GOT3 (cell line): Measurements from ENCODE around the gene TNFRSF19.

Source experiments
- DNase-seq: peaks from one replicate; lab custom pipeline; 2025; ENCODE audit warnings: mixed read lengths; lab: John Stamatoyannopoulos, UW

The TNFRSF19 gene

DNA sequence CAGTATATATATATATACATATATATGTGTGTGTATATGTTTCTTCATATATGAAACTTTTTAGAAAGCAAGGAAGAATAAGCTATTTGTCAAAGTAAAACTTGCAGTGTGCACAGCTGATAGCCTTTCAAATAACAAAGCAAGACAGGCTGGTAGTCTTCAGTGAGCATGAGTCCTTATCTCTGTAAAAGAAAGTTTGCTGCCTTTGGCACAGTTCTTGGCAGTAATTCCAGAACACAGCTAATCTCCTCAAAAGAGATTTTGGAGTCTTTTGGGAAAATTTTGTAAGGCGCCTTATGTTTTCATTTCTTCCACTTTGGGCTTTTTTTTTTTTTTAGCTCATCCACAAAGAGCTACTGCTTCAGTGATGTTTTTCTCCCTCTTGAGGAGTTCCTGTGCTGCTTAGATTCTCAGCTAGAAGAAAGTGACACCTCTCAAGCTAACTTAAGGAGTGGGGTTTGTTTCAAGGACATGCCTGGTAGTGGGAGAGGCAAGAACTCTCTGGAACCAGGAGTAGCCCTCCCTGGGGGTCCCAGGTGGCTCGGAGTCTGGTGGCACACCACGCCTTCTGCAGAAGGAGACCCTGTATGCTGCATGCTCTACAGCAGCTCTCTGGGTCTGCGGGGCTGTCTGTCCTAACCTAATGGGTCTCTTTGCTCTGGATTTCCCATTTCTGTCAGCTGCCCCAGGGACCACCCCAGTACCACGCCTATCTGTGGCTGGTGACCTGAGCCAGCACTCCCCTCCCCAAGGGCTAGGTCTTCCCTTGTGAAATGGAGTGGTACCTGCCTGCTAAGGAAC, 58.8 kb downstream of the TNFRSF19 start:
- DNase-seq, result no peak

GRCh38 chr13:23629566-23630272, 59.5 kb downstream of the TNFRSF19 start:
- no peak for DNase-seq

GRCh38 chr13:23630349-23631093, 60.3 kb downstream of the TNFRSF19 start:
- no peak for DNase-seq

GRCh38 chr13:23631311-23632047, 61.3 kb downstream of the TNFRSF19 start:
- DNase-seq, result no peak

- DNase-seq, result no peak
These were observed 61.9 kb downstream of the TNFRSF19 start for GRCh38 chr13:23632048-23632582.

- no peak for DNase-seq
These were observed 62.5 kb downstream of the TNFRSF19 start for GRCh38 chr13:23632741-23633140.

DNA sequence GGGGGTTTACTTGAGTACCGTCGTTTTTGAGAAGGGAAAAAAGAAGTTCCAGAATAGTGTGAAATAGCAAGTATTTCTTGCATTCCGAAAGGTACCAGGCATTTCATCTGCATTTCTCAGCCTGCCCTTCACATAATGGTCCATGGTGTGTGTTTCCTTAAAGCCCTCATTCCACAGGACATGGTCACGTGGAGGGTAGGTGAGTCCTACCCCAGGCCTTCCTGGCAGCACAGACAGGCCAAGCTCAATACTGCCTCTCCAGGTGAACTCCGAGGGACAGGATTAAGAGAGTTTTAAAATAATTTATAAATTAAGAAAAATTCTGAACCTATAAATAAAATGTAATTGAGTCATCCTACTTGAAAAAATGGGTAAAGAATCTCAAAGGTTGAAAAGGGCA, 64.7 kb downstream of the TNFRSF19 start:
- no peak for DNase-seq

- no peak for DNase-seq
These were observed 66.1 kb downstream of the TNFRSF19 start for GRCh38 chr13:23636360-23636759.

GRCh38 chr13:23637829-23638228, 67.6 kb downstream of the TNFRSF19 start:
- no peak for DNase-seq

DNA sequence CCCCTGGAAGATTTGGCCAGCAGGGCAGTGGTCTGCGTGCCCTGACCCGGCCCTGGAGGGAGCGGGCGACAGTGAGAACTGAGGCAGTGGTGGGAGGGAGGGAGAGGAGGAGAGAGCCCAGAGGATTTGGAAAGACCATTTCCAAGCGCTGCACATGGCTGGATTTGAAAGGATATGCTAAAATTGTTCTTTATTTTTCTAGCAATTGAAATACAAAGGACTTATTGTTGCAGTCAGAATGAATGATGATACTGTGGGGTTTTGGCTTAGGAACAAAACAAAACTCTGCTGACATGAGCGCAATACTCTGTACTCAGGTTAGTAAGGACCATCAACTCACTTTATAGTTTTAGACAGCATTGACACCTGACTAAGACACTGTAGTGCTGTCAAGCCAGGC, 69.5 kb downstream of the TNFRSF19 start:
- DNase-seq, result no peak

- no peak for DNase-seq
These were observed 71.9 kb downstream of the TNFRSF19 start for GRCh38 chr13:23642110-23642509.

DNA sequence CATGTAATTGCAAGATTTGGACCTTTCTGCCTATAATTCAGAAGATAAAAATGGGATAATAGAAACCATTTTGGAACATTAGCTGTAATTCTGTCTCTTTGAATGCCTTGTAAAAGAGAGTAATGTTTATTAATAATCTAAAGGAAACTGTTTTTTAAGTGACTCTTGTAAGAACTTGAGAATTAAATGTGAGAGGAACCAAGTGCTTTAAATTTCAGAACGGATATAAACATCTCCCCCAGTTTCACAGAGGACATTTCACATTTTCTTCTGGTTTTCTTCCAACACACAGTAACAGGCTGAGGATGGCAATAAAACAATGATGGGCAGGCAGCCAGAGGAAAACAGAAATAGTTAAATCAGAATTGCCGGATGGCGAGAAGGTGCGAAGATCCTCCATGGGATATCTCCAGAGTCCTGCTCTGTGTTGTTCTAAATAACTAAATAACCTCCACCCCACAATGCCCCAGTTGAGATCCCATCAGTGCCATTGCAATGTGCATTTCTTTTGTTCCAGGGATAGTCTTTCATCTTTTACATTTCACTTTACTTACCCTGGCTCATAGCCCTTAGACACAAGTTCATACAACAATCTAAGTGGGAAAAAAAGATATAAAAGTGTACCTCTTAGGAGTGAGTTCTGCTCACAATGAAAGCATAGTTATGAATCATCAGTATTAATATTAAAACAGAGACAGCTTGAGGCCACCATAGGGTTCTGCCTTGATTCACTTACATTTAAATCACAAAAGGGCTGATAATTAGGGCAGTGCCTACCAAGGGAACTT, 73.3 kb downstream of the TNFRSF19 start:
- DNase-seq, result no peak

DNA sequence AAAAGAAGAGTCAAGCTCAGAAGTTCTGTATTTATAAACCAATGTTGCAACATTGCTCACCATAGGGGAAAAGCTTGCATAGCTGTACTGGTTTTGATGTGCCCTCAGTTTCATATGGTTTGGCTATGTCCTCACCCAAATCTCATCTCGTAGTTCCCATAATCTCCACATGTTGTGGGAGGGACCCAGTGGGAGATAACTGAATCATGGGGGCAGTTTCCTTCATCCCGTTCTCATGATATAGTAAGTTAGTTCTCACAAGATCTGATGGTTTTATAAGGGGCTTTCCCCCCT, 73.9 kb downstream of the TNFRSF19 start:
- DNase-seq, result no peak

GRCh38 chr13:23644527-23645138, 74.4 kb downstream of the TNFRSF19 start:
- DNase-seq, result no peak

DNA sequence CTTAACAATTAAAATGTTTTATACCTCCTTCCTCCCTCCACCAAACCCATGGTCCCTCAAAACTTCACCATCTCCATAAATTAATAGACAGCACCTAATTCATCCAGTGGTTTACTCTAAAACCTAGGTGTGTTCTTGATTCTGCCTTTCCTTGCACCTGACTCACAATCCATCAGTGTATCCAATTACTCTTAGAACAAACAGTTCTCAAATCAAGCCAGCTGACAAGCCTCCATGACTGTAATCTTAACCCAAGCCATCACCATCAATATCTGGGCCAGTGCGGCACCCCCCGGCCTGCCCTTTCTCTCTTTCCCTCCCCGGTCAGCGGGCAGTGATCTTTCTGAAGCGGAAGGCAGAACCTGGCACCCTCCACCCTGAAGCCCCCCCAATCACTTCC, 75.6 kb downstream of the TNFRSF19 start:
- DNase-seq, result no peak

DNA sequence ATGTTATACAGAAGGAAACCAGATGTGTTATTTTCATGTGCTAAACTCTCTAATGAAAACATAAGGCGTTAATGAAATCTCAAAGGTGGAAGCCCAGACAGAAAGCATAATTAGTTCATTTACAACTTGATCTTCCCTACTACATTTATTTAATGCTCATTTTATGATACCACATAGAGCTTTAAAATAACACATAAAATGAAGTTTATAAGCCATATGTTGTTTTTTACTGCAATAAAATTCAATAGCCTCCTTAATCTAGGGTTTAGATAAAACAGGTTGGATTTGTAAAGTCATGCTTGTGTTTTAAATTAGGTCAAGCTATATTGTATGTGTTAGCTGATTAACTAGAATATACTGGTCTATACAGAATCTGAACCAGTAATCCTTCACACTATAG, 81.2 kb downstream of the TNFRSF19 start:
- no peak for DNase-seq

GRCh38 chr13:23651887-23652286, 81.7 kb downstream of the TNFRSF19 start:
- no peak for DNase-seq

DNA sequence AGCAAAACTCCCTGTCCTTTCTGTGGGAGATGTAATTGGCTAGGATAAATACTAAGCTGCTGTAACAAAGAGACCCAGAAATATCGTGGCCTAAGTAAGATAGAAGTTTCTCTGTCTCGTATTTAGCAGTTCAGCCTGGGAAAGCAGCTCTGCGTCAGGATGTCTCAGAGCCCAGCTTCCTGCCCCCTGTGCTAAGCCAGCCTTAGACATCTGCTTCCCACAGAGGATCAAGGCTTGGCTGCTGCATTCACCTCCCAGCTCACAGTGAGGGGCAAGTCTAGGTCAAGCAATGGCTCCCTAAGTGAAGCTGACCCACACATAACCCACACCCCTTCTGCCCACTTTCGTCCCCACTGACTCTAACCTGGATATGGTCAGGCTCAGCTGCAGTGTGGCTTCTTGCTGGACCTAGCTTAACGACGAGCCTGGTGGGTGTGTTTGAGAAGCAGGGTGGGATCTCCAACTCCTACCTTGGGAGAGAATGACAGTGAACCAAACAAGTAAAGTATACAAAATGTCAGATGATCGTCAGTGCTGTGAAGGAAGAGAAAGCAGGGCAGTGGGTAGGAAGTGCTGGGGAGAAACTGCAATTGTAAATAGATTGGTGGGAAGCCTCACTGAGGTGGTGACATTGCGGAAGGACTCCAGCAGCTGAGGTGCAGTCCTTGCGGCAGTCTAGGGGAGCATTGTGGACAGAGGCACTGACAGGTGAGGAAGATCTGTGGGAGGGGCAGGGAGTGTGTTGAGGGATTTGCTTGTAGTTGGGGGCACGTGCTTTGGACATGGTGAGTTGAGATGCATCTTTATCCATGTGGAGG, 82.9 kb downstream of the TNFRSF19 start:
- DNase-seq, result no peak

- no peak for DNase-seq
These were observed 84.2 kb downstream of the TNFRSF19 start for GRCh38 chr13:23654111-23655110.
